Measurements from ENCODE around the gene KIF19.

The KIF19 gene

GRCh38 chr17:74336307-74336706 is 10.3 kb downstream of the KIF19 start:
- ATAC-seq (replicated peaks) (no peak), DNase-seq (no peak)
- Mint-ChIP-seq H3K36me3 (ENCODE audit: insufficient read depth) (no peaks in the 10 kb centered on the region), H3K4me3 (no peak overlapping the region), H3K9me3 (no peaks in the 10 kb centered on the region), H3K27ac (no peak overlapping the region), H3K4me1 (ENCODE audit: low read depth in 2 of 2) (no peaks in the 10 kb centered on the region), H3K27me3 (no peaks in the 10 kb centered on the region)

- H3K4me3 Mint-ChIP-seq: no peak overlapping the region
- no peak for DNase-seq
- H3K4me1 Mint-ChIP-seq (ENCODE audit: low read depth in 2 of 2): no peaks in the 10 kb centered on the region
- no peaks in the 10 kb centered on the region for H3K27me3 Mint-ChIP-seq
- H3K27ac Mint-ChIP-seq: no peak overlapping the region
- no peaks in the 10 kb centered on the region for H3K9me3 Mint-ChIP-seq
- ATAC-seq (replicated peaks): no peak
- no peaks in the 10 kb centered on the region for H3K36me3 Mint-ChIP-seq (ENCODE audit: insufficient read depth)
Measured at GRCh38 chr17:74337834-74338500, 11.9 kb downstream of the KIF19 start.

- Mint-ChIP-seq H3K4me3 (no peak overlapping the region), H3K4me1 (ENCODE audit: low read depth in 2 of 2) (no peaks in the 10 kb centered on the region), H3K36me3 (ENCODE audit: insufficient read depth) (no peaks in the 10 kb centered on the region)
Measured at GRCh38 chr17:74339537-74340195, 13.6 kb downstream of the KIF19 start.

GRCh38 chr17:74340470-74341023 is 14.5 kb downstream of the KIF19 start:
- Mint-ChIP-seq H3K4me3 (no peak overlapping the region), H3K27ac (no peak overlapping the region), H3K9me3 (no peaks in the 10 kb centered on the region), H3K4me1 (ENCODE audit: low read depth in 2 of 2) (no peaks in the 10 kb centered on the region), H3K36me3 (ENCODE audit: insufficient read depth) (peaks cover 5% of the 10 kb centered on the region), H3K27me3 (peaks cover 0 to 12% of the 10 kb centered on the region in 2 donors)
- ATAC-seq (replicated peaks) (no peak), DNase-seq (no peak)

More at GRCh38 chr17:74339537-74340195, 13.6 kb downstream of the KIF19 start:
- Mint-ChIP-seq H3K9me3 (no peaks in the 10 kb centered on the region), H3K27me3 (peaks cover 0 to 3% of the 10 kb centered on the region in 2 donors), H3K27ac (no peak overlapping the region)
- DNase-seq (no peak), ATAC-seq (replicated peaks) (no peak)

DNA sequence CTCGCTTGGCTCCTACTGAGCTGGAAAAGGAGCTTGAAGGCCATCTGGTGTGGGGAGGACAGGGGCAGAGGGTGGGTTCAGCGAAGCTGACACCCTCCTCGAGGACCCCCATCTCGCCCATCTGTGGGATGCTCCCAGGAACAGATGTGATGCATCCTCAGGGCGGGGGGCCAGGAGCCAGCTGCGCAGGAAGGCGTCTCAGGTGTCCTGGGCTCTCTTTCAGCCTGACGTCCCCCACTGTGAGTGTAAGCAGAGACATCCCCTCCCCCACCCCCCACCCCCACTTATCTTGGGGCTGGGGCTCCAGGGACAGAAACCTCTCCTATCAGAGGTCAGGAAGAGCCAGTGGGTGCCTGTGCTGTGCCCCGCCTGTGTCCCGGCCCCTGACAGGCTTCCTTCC is 16.2 kb downstream of the KIF19 start:
- H3K9me3 Mint-ChIP-seq: no peaks in the 10 kb centered on the region
- no peak overlapping the region for H3K27ac Mint-ChIP-seq
- H3K27me3 Mint-ChIP-seq: peaks cover 0 to 16% of the 10 kb centered on the region in 2 donors
- no peak for ATAC-seq (replicated peaks)
- no peaks in the 10 kb centered on the region for H3K4me1 Mint-ChIP-seq (ENCODE audit: low read depth in 2 of 2)
- DNase-seq: no peak
- peaks cover 5% of the 10 kb centered on the region for H3K36me3 Mint-ChIP-seq (ENCODE audit: insufficient read depth)
- no peak overlapping the region for H3K4me3 Mint-ChIP-seq

DNA sequence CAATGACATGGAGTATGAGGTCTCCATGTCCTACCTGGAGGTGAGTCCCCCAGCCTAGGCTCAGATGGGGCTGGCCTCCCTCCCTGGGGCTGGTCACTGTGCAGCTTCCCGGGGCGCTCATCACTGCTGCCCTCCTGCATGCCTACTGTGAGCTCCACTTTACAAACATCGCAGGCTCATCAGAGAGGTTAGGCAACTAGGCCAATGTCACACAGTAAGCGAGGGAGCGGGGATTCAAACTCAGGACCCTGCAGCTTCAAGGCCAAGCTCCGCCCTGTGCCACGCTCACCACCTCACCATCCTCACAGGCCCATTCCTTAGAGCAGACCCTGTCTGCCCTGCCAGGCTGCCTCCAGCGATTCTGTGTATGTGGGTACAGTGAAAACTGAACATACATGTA is 17.1 kb downstream of the KIF19 start:
- ATAC-seq (replicated peaks) (no peak), DNase-seq (no peak)
- H3K4me3 Mint-ChIP-seq: no peak overlapping the region
- H3K9me3 Mint-ChIP-seq: no peaks in the 10 kb centered on the region
- H3K36me3 Mint-ChIP-seq (ENCODE audit: insufficient read depth): peaks cover 5% of the 10 kb centered on the region
- no peaks in the 10 kb centered on the region for H3K4me1 Mint-ChIP-seq (ENCODE audit: low read depth in 2 of 2)
- peaks cover 2 to 22% of the 10 kb centered on the region in 2 donors for H3K27me3 Mint-ChIP-seq
- H3K27ac Mint-ChIP-seq: no peak overlapping the region

GRCh38 chr17:74343526-74344284 is 17.7 kb downstream of the KIF19 start:
- peaks cover 8 to 28% of the 10 kb centered on the region in 2 donors for H3K27me3 Mint-ChIP-seq
- DNase-seq (no peak), ATAC-seq (replicated peaks) (no peak)
- H3K4me1 Mint-ChIP-seq (ENCODE audit: low read depth in 2 of 2): no peaks in the 10 kb centered on the region
- no peak overlapping the region for H3K4me3 Mint-ChIP-seq
- H3K27ac Mint-ChIP-seq: no peak overlapping the region
- peaks cover 5% of the 10 kb centered on the region for H3K36me3 Mint-ChIP-seq (ENCODE audit: insufficient read depth)
- no peaks in the 10 kb centered on the region for H3K9me3 Mint-ChIP-seq

GRCh38 chr17:74344658-74345057 is 18.6 kb downstream of the KIF19 start:
- H3K27ac Mint-ChIP-seq: no peak overlapping the region
- no peaks in the 10 kb centered on the region for H3K9me3 Mint-ChIP-seq
- H3K4me3 Mint-ChIP-seq: no peak overlapping the region
- H3K27me3 Mint-ChIP-seq: peaks cover 11 to 33% of the 10 kb centered on the region in 2 donors
- no peaks in the 10 kb centered on the region for H3K4me1 Mint-ChIP-seq (ENCODE audit: low read depth in 2 of 2)
- ATAC-seq (replicated peaks) (no peak), DNase-seq (no peak)
- peaks cover 5% of the 10 kb centered on the region for H3K36me3 Mint-ChIP-seq (ENCODE audit: insufficient read depth)

DNA sequence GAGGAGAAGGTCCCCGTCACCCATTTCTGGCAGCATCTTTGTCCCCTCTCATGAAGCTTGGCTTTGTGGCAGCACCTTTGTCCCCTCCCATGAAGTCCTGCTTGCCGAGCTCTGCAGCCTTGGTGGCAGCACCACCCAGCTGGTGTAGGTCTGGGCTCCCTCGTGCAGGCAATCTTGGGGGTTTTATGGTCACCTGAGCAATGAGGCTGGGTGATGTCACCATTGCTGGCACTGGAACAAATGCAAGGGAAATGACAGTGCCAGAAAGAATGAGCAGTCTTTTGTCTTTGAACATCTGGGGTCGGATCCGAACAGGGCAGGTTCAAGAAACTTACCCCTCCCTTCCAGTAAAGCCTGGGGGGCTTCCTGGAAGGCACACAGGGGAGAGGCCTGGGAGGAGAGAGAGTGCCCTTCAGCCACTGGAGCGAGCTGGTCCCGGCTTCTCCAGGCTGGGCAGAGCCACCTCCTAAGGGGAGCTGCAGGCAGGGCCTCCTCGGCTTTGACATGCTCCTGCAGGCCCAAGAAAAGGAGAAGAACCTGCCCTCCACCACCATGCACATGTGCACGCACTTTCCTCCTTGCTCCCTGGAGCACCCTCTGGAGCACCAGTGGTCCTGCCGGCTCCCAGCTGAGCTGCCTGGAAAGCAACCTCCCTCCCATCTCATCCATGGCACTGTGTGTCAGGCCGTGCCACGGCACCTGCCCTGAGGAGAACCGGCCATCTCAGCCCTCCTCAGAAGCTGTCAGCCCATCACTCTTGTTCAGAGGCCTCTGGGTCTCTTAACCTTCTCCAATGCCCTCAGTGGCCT is 19.6 kb downstream of the KIF19 start:
- ATAC-seq (replicated peaks): no peak
- Mint-ChIP-seq H3K9me3 (no peaks in the 10 kb centered on the region), H3K27ac (peak overlapping the region in 1 of 2 donors; percentile 5), H3K27me3 (peaks cover 11 to 43% of the 10 kb centered on the region in 2 donors), H3K36me3 (ENCODE audit: insufficient read depth) (peaks cover 7% of the 10 kb centered on the region), H3K4me3 (no peak overlapping the region), H3K4me1 (ENCODE audit: low read depth in 2 of 2) (no peaks in the 10 kb centered on the region)
- DNase-seq: no peak

DNA sequence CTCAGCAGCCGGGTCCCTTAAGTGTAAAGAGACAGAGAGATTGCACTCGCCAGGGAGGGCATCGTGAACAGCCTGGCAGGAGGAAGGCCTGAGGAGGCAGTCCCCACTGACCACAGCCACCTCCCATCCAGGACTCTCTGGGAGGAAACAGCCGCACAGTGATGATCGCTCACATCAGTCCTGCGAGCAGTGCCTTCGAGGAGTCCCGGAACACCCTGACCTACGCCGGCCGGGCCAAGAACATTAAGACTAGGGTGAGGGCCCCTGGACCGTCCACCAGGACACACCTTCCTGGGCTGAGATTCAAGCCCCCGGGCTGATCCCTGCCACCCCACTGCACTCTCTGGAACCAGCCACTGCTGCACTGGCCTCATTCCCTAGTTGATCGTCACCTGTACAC is 21.6 kb downstream of the KIF19 start:
- Mint-ChIP-seq H3K27me3 (peaks cover 12 to 60% of the 10 kb centered on the region in 2 donors), H3K4me3 (no peak overlapping the region), H3K27ac (no peak overlapping the region), H3K9me3 (no peaks in the 10 kb centered on the region), H3K4me1 (ENCODE audit: low read depth in 2 of 2) (no peaks in the 10 kb centered on the region), H3K36me3 (ENCODE audit: insufficient read depth) (peaks cover 8% of the 10 kb centered on the region)
- no peak for ATAC-seq (replicated peaks)
- DNase-seq: no peak

DNA sequence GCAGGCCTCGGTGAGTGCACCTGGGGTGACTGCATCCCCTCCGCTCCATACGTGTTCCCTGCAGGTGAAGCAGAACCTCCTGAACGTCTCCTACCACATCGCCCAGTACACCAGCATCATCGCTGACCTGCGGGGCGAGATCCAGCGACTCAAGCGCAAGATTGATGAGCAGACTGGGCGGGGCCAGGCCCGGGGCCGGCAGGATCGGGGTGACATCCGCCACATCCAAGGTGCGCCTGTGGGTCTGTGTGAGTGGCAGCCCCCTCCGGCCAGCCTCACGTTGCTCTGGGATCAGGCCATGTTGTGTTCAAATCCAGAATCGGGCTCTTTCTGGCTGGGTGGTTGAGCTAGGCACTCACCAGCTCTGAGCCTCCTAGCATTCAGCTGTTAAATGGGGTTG is 23.1 kb downstream of the KIF19 start:
- H3K9me3 Mint-ChIP-seq: no peaks in the 10 kb centered on the region
- ATAC-seq (replicated peaks): no peak
- peaks cover 27 to 74% of the 10 kb centered on the region in 2 donors for H3K27me3 Mint-ChIP-seq
- H3K36me3 Mint-ChIP-seq (ENCODE audit: insufficient read depth): peaks cover 8% of the 10 kb centered on the region
- H3K27ac Mint-ChIP-seq: no peak overlapping the region
- DNase-seq: no peak
- peaks cover 0 to 2% of the 10 kb centered on the region in 2 donors for H3K4me1 Mint-ChIP-seq (ENCODE audit: low read depth in 2 of 2)
- H3K4me3 Mint-ChIP-seq: no peak overlapping the region

DNA sequence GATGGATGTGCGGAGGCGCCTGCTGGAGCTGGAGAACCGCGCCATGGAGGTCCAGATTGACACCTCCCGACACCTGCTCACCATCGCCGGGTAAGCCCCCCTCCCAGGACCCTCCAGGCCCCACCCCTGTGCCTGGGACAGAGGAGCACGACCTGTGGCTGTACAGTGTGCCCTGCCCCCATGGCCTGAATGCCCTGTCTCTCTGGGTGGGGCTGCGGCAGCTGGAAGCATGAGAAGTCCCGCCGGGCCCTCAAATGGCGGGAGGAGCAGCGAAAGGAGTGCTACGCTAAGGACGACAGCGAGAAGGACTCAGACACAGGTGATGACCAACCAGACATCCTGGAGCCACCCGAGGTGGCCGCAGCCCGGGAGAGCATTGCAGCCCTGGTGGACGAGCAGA is 24.5 kb downstream of the KIF19 start:
- ATAC-seq (replicated peaks): no peak
- no peak for DNase-seq
- no peaks in the 10 kb centered on the region for H3K9me3 Mint-ChIP-seq
- peaks cover 40 to 77% of the 10 kb centered on the region in 2 donors for H3K27me3 Mint-ChIP-seq
- no peak overlapping the region for H3K4me3 Mint-ChIP-seq
- peaks cover 0 to 5% of the 10 kb centered on the region in 2 donors for H3K4me1 Mint-ChIP-seq (ENCODE audit: low read depth in 2 of 2)
- no peak overlapping the region for H3K27ac Mint-ChIP-seq
- H3K36me3 Mint-ChIP-seq (ENCODE audit: insufficient read depth): peaks cover 3% of the 10 kb centered on the region
